Panc1 (cell line): ENCODE data around the gene USP15. TPM values are rescaled to one million over a fixed set of nuclear protein-coding genes. Genes with fewer than 3 reads are reported as not detected.

Source experiments
- ATAC-seq: fragments of 200-7000 bp; cut with Tn5 transposase; 2 replicates; pipeline ENCODE4 v1.9.1; 2020; ENCODE audit warnings: mild to moderate bottlenecking, moderate library complexity
- BruUV-seq: library from RNA; stranded (reverse); fragments of 400-500 nt; replicated peaks from 2 replicates; lab custom pipeline; 2021; lab: Mats Ljungman, UMichigan
- CTCF ChIA-PET: fragments of 300-600 bp; sonication (Branson Sonifier 250); formaldehyde crosslinking; loops from one replicate; lab custom pipeline; 2022; ENCODE audit warnings: antibody characterized with exemption; lab: Charles Lee
- POLR2A ChIA-PET: fragments of 300-600 bp; sonication (Branson Sonifier 250); formaldehyde crosslinking; loops from one replicate; lab custom pipeline; 2022; ENCODE audit warnings: antibody characterized with exemption; lab: Charles Lee
- DNase-seq: peaks from one replicate; pipeline ENCODE4 v3.0.0-alpha.2; 2010; ENCODE audit warnings: low read depth, low spot score
- H3K27ac ChIP-seq: 2 replicates; pipeline ENCODE4 v1.5.1; 2011; ENCODE audit warnings: mild to moderate bottlenecking, low read length, inconsistent platforms
- H3K27me3 ChIP-seq: fragments of 200-500 bp; sonication (Bioruptor generic); 2 replicates; pipeline ENCODE4 v1.6.0; 2014; ENCODE audit warnings: low read length, inconsistent platforms; ENCODE audit not compliant: control insufficient read depth, insufficient read depth
- H3K36me3 ChIP-seq: fragments of 200-500 bp; sonication (Bioruptor generic); 2 replicates; pipeline ENCODE4 v1.5.1; 2014; ENCODE audit warnings: inconsistent platforms, mild to moderate bottlenecking, low read length, moderate library complexity; ENCODE audit not compliant: control insufficient read depth, insufficient read depth
- H3K4me1 ChIP-seq: 2 replicates; pipeline ENCODE4 v1.5.1; 2011; ENCODE audit warnings: inconsistent platforms, mild to moderate bottlenecking, low read length, moderate library complexity; ENCODE audit not compliant: control insufficient read depth, insufficient read depth
- H3K4me3 ChIP-seq, 2 experiments: 2 replicates each; pipeline ENCODE4 v1.5.1; 2011 to 2012; ENCODE audit warnings: low read depth in 2 of 2, low read length in 2 of 2, mild to moderate bottlenecking in 2 of 2, inconsistent platforms in 1 of 2, moderate library complexity in 1 of 2
- H3K9me3 ChIP-seq: fragments of 200-500 bp; sonication (Bioruptor generic); 2 replicates; pipeline ENCODE4 v1.5.1; 2014; ENCODE audit warnings: low read depth, mild to moderate bottlenecking, inconsistent platforms, low read length, moderate library complexity; ENCODE audit not compliant: control insufficient read depth, insufficient read depth
- POLR2AphosphoS5 ChIP-seq: IDR thresholded peaks from 2 replicates; pipeline ENCODE4 v1.6.1; 2012; ENCODE audit warnings: mild to moderate bottlenecking, low read depth, low read length, moderate library complexity
- SIN3A ChIP-seq: IDR thresholded peaks from 2 replicates; pipeline ENCODE4 v1.6.1; 2012; ENCODE audit warnings: low read depth, mild to moderate bottlenecking, low read length, moderate library complexity, borderline replicate concordance; ENCODE audit not compliant: insufficient read depth
- TCF7L2 ChIP-seq: IDR thresholded peaks from 2 replicates; pipeline ENCODE4 v1.6.1; 2011; ENCODE audit warnings: mild to moderate bottlenecking, low read depth, low read length, inconsistent platforms
- in situ Hi-C: cut with HindIII; loops from 2 replicates; pipeline ENCODE4 v1.10.0; 2016; ENCODE audit warnings: low sequenced_read_pairs, low pct_unique_long_range_greater_than_20kb
- intact Hi-C: fragments of 100-400 bp; cut with micrococcal nuclease; formaldehyde crosslinking; loops from one replicate; pipeline ENCODE4 v1.10.0; 2022; ENCODE audit not compliant: unreplicated experiment
- total RNA-seq: library from RNA; stranded (reverse); gene quantifications from one replicate; pipeline ENCODE4 v1.2.1, GENCODE V29; 2021; ENCODE audit not compliant: unreplicated experiment
- TF ChIP-seq, protein P1 (sequence below): fragments of 450-650 bp; IDR thresholded peaks from 2 replicates; pipeline ENCODE4 v1.5.1; 2017; ENCODE audit warnings: mild to moderate bottlenecking
- TF ChIP-seq, protein P2 (sequence below), 2 experiments: IDR thresholded peaks; 2 replicates each; pipeline ENCODE4 v1.6.1; 2011 to 2012; ENCODE audit warnings: low read depth in 2 of 2, control low read depth in 1 of 2, low read length in 1 of 2, mild to moderate bottlenecking in 1 of 2, moderate library complexity in 1 of 2; ENCODE audit not compliant: insufficient read depth in 1 of 2

Gene USP15
- total RNA-seq, 1 experiment from 2014 or later, result 35.4 TPM

DNA sequence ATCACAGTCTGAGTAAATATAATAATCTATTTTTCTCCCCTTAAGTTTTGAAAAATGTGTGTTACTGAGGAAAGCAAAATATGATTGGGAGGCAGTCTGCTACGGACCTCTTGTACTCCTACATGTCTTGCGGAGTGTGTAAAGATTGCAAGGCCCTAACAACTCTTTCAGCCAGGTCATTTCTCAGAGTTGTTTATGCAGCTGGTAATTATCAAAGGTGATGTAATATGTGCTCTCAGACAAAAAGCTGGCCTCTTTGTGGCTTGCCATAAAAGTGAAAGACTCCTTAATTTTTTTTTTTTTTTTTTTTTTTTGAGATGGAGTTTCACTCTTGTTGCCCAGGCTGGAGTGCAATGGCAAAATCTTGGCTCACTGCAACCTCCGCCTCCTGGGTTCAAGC lies 165.9 kb downstream of the USP15 start:
- intact Hi-C loops, result no loop called here

DNA sequence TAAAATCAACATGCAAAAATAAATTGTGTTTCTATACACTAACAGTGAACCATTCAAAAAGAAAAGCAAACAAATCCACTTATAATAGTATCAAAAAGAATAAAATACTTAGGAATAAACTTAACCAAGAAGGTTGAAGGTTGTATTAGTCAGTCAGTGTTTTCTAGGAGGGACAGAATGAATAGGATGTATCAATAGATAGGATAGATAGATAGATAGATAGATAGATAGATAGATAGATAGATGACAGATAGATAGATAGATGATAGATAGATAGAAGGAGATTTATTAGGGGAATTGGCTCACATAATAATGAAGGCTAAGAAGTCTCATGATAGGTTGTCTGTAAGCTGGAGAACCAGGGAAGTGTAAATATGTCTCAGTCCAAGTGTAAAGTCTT lies 169.3 kb downstream of the USP15 start:
- Histone ChIP-seq H3K4me1 (no peaks in the 10 kb centered on the region), H3K4me3 (no peak overlapping the region), H3K27ac (no peak overlapping the region), H3K36me3 (no peaks in the 10 kb centered on the region), H3K9me3 (no peaks in the 10 kb centered on the region; the same call in 1 of the 2 replicates), H3K27me3 (peaks cover 8% of the 10 kb centered on the region; the same call in 1 of the 2 replicates)
- in situ Hi-C loops (no loop called here), intact Hi-C loops (no loop called here)
- DNase-seq (no peak), ATAC-seq (no peak)
- ChIA-PET CTCF (interaction anchor here (0.6 kb wide), 1 partner anchor 639 kb away, joined by 3 read pairs; no protein-coding TSS in a partner anchor), POLR2A (no interaction called here)
- TF ChIP-seq SIN3A, result no peak
- TF ChIP-seq POLR2AphosphoS5, result no peak
- TF ChIP-seq, protein P1, sequence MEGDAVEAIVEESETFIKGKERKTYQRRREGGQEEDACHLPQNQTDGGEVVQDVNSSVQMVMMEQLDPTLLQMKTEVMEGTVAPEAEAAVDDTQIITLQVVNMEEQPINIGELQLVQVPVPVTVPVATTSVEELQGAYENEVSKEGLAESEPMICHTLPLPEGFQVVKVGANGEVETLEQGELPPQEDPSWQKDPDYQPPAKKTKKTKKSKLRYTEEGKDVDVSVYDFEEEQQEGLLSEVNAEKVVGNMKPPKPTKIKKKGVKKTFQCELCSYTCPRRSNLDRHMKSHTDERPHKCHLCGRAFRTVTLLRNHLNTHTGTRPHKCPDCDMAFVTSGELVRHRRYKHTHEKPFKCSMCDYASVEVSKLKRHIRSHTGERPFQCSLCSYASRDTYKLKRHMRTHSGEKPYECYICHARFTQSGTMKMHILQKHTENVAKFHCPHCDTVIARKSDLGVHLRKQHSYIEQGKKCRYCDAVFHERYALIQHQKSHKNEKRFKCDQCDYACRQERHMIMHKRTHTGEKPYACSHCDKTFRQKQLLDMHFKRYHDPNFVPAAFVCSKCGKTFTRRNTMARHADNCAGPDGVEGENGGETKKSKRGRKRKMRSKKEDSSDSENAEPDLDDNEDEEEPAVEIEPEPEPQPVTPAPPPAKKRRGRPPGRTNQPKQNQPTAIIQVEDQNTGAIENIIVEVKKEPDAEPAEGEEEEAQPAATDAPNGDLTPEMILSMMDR, result no peak
- TF ChIP-seq TCF7L2, result no peak
- TF ChIP-seq, protein P2, sequence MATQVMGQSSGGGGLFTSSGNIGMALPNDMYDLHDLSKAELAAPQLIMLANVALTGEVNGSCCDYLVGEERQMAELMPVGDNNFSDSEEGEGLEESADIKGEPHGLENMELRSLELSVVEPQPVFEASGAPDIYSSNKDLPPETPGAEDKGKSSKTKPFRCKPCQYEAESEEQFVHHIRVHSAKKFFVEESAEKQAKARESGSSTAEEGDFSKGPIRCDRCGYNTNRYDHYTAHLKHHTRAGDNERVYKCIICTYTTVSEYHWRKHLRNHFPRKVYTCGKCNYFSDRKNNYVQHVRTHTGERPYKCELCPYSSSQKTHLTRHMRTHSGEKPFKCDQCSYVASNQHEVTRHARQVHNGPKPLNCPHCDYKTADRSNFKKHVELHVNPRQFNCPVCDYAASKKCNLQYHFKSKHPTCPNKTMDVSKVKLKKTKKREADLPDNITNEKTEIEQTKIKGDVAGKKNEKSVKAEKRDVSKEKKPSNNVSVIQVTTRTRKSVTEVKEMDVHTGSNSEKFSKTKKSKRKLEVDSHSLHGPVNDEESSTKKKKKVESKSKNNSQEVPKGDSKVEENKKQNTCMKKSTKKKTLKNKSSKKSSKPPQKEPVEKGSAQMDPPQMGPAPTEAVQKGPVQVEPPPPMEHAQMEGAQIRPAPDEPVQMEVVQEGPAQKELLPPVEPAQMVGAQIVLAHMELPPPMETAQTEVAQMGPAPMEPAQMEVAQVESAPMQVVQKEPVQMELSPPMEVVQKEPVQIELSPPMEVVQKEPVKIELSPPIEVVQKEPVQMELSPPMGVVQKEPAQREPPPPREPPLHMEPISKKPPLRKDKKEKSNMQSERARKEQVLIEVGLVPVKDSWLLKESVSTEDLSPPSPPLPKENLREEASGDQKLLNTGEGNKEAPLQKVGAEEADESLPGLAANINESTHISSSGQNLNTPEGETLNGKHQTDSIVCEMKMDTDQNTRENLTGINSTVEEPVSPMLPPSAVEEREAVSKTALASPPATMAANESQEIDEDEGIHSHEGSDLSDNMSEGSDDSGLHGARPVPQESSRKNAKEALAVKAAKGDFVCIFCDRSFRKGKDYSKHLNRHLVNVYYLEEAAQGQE (IDR thresholded peaks at IDR 0.05; ENCODE audit: insufficient read depth in 1 of 2, low read depth in 2 of 2, low read length in 1 of 2), result no peak
- BruUV-seq, result no TSS peak

More for the DNA sequence above, 165.9 kb downstream of the USP15 start:
- Histone ChIP-seq H3K27me3 (peaks cover 2% of the 10 kb centered on the region; the same call in 1 of the 2 replicates), H3K36me3 (no peaks in the 10 kb centered on the region), H3K4me3 (no peak overlapping the region), H3K9me3 (no peaks in the 10 kb centered on the region; the same call in 1 of the 2 replicates), H3K4me1 (no peaks in the 10 kb centered on the region), H3K27ac (no peak overlapping the region)
- BruUV-seq, result no TSS peak
- ATAC-seq, result no peak
- POLR2A ChIA-PET, result no interaction called here
- in situ Hi-C loops, result no loop called here
- DNase-seq, result no peak
- TF ChIP-seq, protein P1, result no peak
- TF ChIP-seq SIN3A (no peak), TCF7L2 (no peak), POLR2AphosphoS5 (no peak)
- TF ChIP-seq, protein P2 (IDR thresholded peaks at IDR 0.05; ENCODE audit: insufficient read depth in 1 of 2, low read depth in 2 of 2, low read length in 1 of 2), result no peak
- CTCF ChIA-PET, result interaction anchor here (0.6 to 0.8 kb wide), 2 partner anchors 768 to 812 kb away, joined by 5 to 9 read pairs; no protein-coding TSS in a partner anchor
